Fibroblast of lung (primary cell): Measurements from ENCODE around the gene AMN. TPM values are rescaled to one million over a fixed set of nuclear protein-coding genes. Genes with fewer than 3 reads are reported as not detected.

Experiments
- DNase-seq, 2 donors: peaks; one replicate each; pipeline versions ENCODE4 v3.0.0 to v3.0.0-alpha.2; 2010; ENCODE audit warnings: low read depth in 2 of 2
- H2AFZ ChIP-seq: 2 replicates; pipeline ENCODE4 v1.5.1; 2012; ENCODE audit warnings: low read length, control low read depth, inconsistent platforms
- H3K27ac ChIP-seq: 2 replicates; pipeline ENCODE4 v1.5.1; 2011; ENCODE audit warnings: low read length, control low read depth; ENCODE audit not compliant: insufficient read depth
- H3K27me3 ChIP-seq: 2 replicates; pipeline ENCODE4 v1.5.1; 2011; ENCODE audit warnings: mild to moderate bottlenecking, low read length; ENCODE audit not compliant: control insufficient read depth, insufficient read depth
- H3K36me3 ChIP-seq: 2 replicates; pipeline ENCODE4 v1.5.1; 2011; ENCODE audit warnings: low read length; ENCODE audit not compliant: control insufficient read depth, insufficient read depth
- H3K4me1 ChIP-seq: 2 replicates; pipeline ENCODE4 v1.5.1; 2011; ENCODE audit warnings: low read length; ENCODE audit not compliant: control insufficient read depth, insufficient read depth; ENCODE audit errors: extremely low read depth
- H3K4me2 ChIP-seq: 2 replicates; pipeline ENCODE4 v1.5.1; 2011; ENCODE audit warnings: low read length, control low read depth; ENCODE audit not compliant: insufficient read depth; ENCODE audit errors: extremely low read depth
- H3K4me3 ChIP-seq, 4 experiments: fragments of 200-600 bp in 1 of 4; sonication (generic) in 1 of 4; replicated peaks in 1 of 4; 2 replicates each; pipeline ENCODE4 v1.5.1; 2011 to 2016; ENCODE audit warnings: low read length in 4 of 4, low read depth in 3 of 4, mild to moderate bottlenecking in 3 of 4, control low read depth in 2 of 4, inconsistent platforms in 1 of 4, mixed read lengths in 1 of 4; ENCODE audit not compliant: insufficient read depth in 1 of 4; ENCODE audit errors: control extremely low read depth in 1 of 4
- H3K79me2 ChIP-seq: 2 replicates; pipeline ENCODE4 v1.5.1; 2012; ENCODE audit warnings: mild to moderate bottlenecking, low read length, inconsistent platforms; ENCODE audit not compliant: control insufficient read depth, insufficient read depth
- H3K9ac ChIP-seq: 2 replicates; pipeline ENCODE4 v1.5.1; 2011; ENCODE audit warnings: mild to moderate bottlenecking, low read length, control low read depth; ENCODE audit not compliant: insufficient read depth
- H3K9me3 ChIP-seq: 2 replicates; pipeline ENCODE4 v1.5.1; 2012; ENCODE audit warnings: low read depth, low read length; ENCODE audit not compliant: control insufficient read depth, insufficient read depth
- H4K20me1 ChIP-seq: 2 replicates; pipeline ENCODE4 v1.5.1; 2011; ENCODE audit warnings: low read length; ENCODE audit not compliant: control insufficient read depth, insufficient read depth; ENCODE audit errors: extremely low read depth
- EZH2 ChIP-seq: IDR thresholded peaks from 2 replicates; pipeline ENCODE4 v1.5.1; 2012; ENCODE audit warnings: low read length, control low read depth, mild to moderate bottlenecking; ENCODE audit errors: missing control alignments
- polyA plus RNA-seq, 2 donors: library from polyadenylated mRNA; depleted of rRNA in 1 of 2; stranded (reverse) in 1 of 2; unstranded in 1 of 2; fragments of >200 nt; gene quantifications; 2 replicates each; pipeline ENCODE4 v1.2.1, GENCODE V29; 2011 to 2012; ENCODE audit warnings: missing spikeins in 1 of 2
- total RNA-seq: library from RNA; depleted of rRNA; stranded (reverse); fragments of >200 nt; gene quantifications from 2 replicates; pipeline ENCODE4 v1.2.1, GENCODE V29; 2014
- TF ChIP-seq, protein P1 (sequence below), 2 donors: IDR thresholded peaks in 1 of 2; conservative IDR thresholded peaks in 1 of 2; 1 replicate in 1 of 2; 2 replicates in 1 of 2; pipeline ENCODE4 v1.5.1; 2011 to 2012; ENCODE audit warnings: low read length in 2 of 2, control low read depth in 1 of 2, inconsistent platforms in 1 of 2, low read depth in 1 of 2, mild to moderate bottlenecking in 1 of 2

AMN gene
- total and polyA plus RNA-seq, 2 donors (not counting 1 experiment from before 2014, with no cell fraction given) = under 0.01 TPM; not detected in 1

- no peaks in the 10 kb centered on the region for H3K79me2 ChIP-seq
- H3K9me3 ChIP-seq = no peaks in the 10 kb centered on the region
- peaks cover 50% of the 10 kb centered on the region for H3K36me3 ChIP-seq
- no peak overlapping the region for H3K27ac ChIP-seq
- H3K4me3 ChIP-seq = no peak overlapping the region
- no peak for TF ChIP-seq EZH2
- TF ChIP-seq, protein P1, sequence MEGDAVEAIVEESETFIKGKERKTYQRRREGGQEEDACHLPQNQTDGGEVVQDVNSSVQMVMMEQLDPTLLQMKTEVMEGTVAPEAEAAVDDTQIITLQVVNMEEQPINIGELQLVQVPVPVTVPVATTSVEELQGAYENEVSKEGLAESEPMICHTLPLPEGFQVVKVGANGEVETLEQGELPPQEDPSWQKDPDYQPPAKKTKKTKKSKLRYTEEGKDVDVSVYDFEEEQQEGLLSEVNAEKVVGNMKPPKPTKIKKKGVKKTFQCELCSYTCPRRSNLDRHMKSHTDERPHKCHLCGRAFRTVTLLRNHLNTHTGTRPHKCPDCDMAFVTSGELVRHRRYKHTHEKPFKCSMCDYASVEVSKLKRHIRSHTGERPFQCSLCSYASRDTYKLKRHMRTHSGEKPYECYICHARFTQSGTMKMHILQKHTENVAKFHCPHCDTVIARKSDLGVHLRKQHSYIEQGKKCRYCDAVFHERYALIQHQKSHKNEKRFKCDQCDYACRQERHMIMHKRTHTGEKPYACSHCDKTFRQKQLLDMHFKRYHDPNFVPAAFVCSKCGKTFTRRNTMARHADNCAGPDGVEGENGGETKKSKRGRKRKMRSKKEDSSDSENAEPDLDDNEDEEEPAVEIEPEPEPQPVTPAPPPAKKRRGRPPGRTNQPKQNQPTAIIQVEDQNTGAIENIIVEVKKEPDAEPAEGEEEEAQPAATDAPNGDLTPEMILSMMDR (conservative IDR thresholded peaks at IDR 0.05 in 1 of 2, IDR thresholded peaks at IDR 0.05 in 1 of 2; ENCODE audit: low read depth in 1 of 2, low read length in 2 of 2) = no peak
- H3K9ac ChIP-seq = no peak overlapping the region
- no peak for DNase-seq
- no peak overlapping the region for H2AFZ ChIP-seq
- H4K20me1 ChIP-seq = no peaks in the 10 kb centered on the region
- H3K27me3 ChIP-seq = no peaks in the 10 kb centered on the region
- H3K4me2 ChIP-seq = no peak overlapping the region
- no peaks in the 10 kb centered on the region for H3K4me1 ChIP-seq
Observed at GRCh38 chr14:102944448-102945330, 22.2 kb downstream of the AMN start.

DNA sequence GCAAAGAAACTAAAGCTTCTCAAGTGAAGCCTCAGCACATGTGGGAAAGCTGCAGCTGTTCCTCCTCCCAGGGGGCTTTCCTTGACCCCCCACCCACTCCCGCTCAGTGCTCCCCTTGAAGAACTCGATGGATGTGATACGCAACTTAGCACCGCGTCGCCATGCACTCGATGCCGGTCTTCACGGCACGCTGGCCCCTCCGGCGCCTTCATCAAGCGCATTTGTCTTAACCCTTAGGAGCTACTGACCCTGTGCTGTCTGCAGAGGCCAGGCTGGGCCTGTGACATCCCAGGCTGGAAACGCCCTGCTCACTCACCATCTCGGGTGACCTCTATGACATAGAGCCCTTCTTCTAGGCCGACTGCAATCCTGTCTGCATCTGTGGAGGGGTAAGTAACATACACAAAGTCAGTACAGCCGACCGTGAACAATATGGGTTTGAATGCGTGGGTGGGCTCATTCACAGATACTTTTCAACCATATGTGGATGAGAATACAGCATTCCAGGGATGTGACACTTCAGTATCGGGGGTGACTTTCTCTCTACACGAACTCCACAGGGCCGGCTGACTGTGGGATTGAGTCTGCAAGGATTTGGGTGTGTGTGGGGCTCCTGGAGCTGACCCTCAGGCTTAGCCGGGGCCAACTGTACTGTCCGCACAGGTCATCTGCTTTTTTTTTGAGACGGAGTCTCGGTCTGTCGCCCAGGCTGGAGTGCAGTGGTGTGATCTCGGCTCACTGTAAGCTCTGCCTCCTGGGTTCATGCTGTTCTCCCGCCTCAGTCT is 23.1 kb downstream of the AMN start:
- Histone ChIP-seq H3K27ac (no peak overlapping the region), H3K9me3 (no peaks in the 10 kb centered on the region), H3K27me3 (no peaks in the 10 kb centered on the region), H2AFZ (no peak overlapping the region), H3K9ac (no peak overlapping the region), H3K4me1 (no peaks in the 10 kb centered on the region), H3K4me3 (no peak overlapping the region), H3K36me3 (peaks cover 52% of the 10 kb centered on the region), H4K20me1 (no peaks in the 10 kb centered on the region), H3K79me2 (no peaks in the 10 kb centered on the region), H3K4me2 (no peak overlapping the region)
- DNase-seq = peak in 1 of 2 donors; percentile 64
- TF ChIP-seq, protein P1 (conservative IDR thresholded peaks at IDR 0.05 in 1 of 2, IDR thresholded peaks at IDR 0.05 in 1 of 2; ENCODE audit: low read depth in 1 of 2, low read length in 2 of 2) = no peak
- TF ChIP-seq EZH2 = no peak
